HG02759 (cell line): ENCODE measurements around the gene IMP4.
A peak's percentile ranks its signal among the peaks of the same experiment; 100 is the strongest.

ENCODE experiments used
- ATAC-seq: cut with Tn5 transposase; IDR thresholded peaks from one replicate; pipeline ENCODE4 v1.9.1; 2021; ENCODE audit warnings: mild to moderate bottlenecking, moderate library complexity; ENCODE audit not compliant: unreplicated experiment

IMP4 gene

GRCh38 chr2:130336150-130336876 lies 6.4 kb upstream of the IMP4 start:
- ATAC-seq: no peak

GRCh38 chr2:130336877-130337734 lies 5.6 kb upstream of the IMP4 start:
- ATAC-seq: peak; percentile 26

GRCh38 chr2:130337735-130338325 lies 4.9 kb upstream of the IMP4 start:
- ATAC-seq: no peak

- no peak for ATAC-seq
Observed at GRCh38 chr2:130338793-130339345, 3.8 kb upstream of the IMP4 start.

GRCh38 chr2:130339885-130340745 lies 2.6 kb upstream of the IMP4 start:
- ATAC-seq: no peak

- ATAC-seq: peak; percentile 4
Observed at GRCh38 chr2:130341562-130342019, 1.1 kb upstream of the IMP4 start.

- ATAC-seq: peak; percentile 80
Observed at GRCh38 chr2:130342020-130342532, 621 bp upstream of the IMP4 start.

GRCh38 chr2:130344578-130344977 lies 1.9 kb downstream of the IMP4 start:
- ATAC-seq: no peak

- ATAC-seq: no peak
Observed at GRCh38 chr2:130345091-130345490, 2.4 kb downstream of the IMP4 start.

GRCh38 chr2:130345611-130346010 lies 2.9 kb downstream of the IMP4 start:
- no peak for ATAC-seq

GRCh38 chr2:130346041-130346740 lies 3.5 kb downstream of the IMP4 start:
- no peak for ATAC-seq

GRCh38 chr2:130346741-130347066 lies 4.0 kb downstream of the IMP4 start:
- ATAC-seq: no peak

GRCh38 chr2:130347220-130347925 lies 4.7 kb downstream of the IMP4 start:
- no peak for ATAC-seq

GRCh38 chr2:130349174-130349573 lies 6.5 kb downstream of the IMP4 start:
- no peak for ATAC-seq

- no peak for ATAC-seq
Observed at GRCh38 chr2:130351711-130352110, 9.0 kb downstream of the IMP4 start.

- no peak for ATAC-seq
Observed at GRCh38 chr2:130352237-130352636, 9.5 kb downstream of the IMP4 start.

GRCh38 chr2:130353291-130354138 lies 10.8 kb downstream of the IMP4 start:
- no peak for ATAC-seq

GRCh38 chr2:130354139-130354428 lies 11.4 kb downstream of the IMP4 start:
- no peak for ATAC-seq
